HT-29 (cell line): Measurements from ENCODE around the gene ZMYND8. TPM values are rescaled to one million over a fixed set of nuclear protein-coding genes. Genes with fewer than 3 reads are reported as not detected.
"Not testable (repeated sequence)": the region's sequence is repeated elsewhere in the genome, so short reads cannot be mapped to it uniquely, and the experiment has no call there.

Experiments
- DNase-seq: peaks from one replicate; pipeline ENCODE4 v3.0.0-alpha.2; 2015; ENCODE audit warnings: low spot score
- total RNA-seq: library from RNA; depleted of rRNA; stranded (reverse); fragments of >200 nt; shearing (Covaris generic); gene quantifications from 2 replicates; pipeline ENCODE4 v1.2.3, GENCODE V29; 2014

ZMYND8 gene
- total RNA-seq, 1 experiment from 2014 or later = 30.9 TPM

- DNase-seq = no peak
Observed at GRCh38 chr20:47286681-47287080, 69.8 kb downstream of the ZMYND8 start.

- DNase-seq = no peak
Observed at GRCh38 chr20:47285189-47285588, 71.3 kb downstream of the ZMYND8 start.

- no peak for DNase-seq
Observed at GRCh38 chr20:47284373-47284772, 72.1 kb downstream of the ZMYND8 start.

DNA sequence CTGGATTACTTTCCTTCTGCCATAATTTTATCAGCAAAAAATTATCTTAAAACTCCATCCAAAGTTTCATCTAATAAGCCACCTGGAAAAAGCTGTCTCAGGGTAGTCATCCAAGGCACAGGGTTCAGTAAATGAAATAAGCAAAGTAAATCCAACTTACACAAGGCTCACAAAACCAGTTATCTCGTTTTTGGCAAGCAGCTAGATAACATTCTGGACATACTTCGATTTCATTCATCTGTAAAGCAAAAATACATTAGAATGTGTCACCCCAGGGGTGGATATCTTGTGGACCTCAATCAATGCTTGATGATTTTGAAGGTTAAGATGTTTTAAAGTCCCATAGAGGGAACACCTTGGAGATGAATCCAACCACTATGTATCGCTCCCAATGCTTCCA is 73.1 kb downstream of the ZMYND8 start:
- DNase-seq = no peak

DNA sequence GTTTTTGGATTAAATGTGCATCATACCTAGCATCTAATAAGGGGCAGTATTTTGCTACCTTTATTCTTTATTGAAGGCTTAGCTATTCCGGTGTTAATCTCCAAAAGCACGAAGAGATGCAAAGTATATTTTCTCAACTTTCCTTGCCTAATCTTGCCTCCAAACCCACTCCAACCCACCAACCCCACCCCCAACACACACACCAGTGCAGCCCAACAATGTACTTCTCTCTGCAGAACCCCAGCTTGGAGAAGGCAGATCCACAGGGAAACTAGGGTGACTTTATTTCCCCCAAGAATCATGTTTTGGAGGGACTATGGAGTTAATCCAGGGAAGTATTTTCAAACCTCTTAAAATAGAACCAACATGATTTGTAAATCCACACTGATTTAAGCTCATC is 73.6 kb downstream of the ZMYND8 start:
- DNase-seq = no peak

GRCh38 chr20:47281376-47281775 is 75.1 kb downstream of the ZMYND8 start:
- no peak for DNase-seq

- no peak for DNase-seq
Observed at GRCh38 chr20:47280668-47281067, 75.8 kb downstream of the ZMYND8 start.

DNA sequence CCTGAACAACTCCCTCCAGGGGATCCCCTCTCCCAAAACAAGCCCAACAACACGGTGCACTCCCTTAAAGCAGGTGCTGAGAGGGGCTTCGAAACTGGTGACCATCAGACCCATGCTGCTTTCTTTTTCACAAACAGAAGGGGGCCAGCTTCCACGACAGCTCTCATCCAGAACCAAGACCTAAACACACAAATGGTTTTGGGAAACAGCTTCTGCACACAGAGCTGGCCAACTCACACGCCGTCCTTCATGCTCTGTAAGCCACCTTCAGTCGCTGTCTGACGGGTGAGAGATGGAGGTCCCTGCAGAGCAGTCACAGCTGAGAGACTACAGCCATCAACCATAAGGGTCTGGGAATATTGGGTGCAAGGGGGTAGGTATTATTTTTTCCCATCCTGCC is 76.3 kb downstream of the ZMYND8 start:
- DNase-seq = no peak

DNA sequence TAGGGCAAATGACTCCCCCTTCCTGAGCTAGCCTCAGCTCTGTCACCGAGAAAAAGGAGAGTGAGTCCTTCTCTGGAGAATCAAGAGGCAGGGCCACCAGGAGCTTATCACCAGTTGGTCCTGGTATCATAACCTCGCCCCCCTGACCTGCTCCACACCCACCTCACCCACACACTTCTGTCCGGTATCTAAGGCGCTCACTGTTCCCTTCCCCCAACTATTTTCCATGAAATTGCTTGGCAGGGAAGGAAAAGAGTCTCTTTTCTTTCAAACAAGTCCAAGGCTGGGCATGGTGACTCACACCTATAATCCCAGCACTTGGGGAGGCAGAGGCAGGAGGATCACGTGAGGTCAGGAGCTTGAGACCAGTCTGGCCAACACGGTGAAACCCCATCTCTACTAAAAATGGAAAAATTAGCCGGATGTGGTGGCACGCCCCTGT is 77.6 kb downstream of the ZMYND8 start:
- DNase-seq = no peak

GRCh38 chr20:47277535-47277872 is 79.0 kb downstream of the ZMYND8 start:
- DNase-seq = not testable (repeated sequence)

DNA sequence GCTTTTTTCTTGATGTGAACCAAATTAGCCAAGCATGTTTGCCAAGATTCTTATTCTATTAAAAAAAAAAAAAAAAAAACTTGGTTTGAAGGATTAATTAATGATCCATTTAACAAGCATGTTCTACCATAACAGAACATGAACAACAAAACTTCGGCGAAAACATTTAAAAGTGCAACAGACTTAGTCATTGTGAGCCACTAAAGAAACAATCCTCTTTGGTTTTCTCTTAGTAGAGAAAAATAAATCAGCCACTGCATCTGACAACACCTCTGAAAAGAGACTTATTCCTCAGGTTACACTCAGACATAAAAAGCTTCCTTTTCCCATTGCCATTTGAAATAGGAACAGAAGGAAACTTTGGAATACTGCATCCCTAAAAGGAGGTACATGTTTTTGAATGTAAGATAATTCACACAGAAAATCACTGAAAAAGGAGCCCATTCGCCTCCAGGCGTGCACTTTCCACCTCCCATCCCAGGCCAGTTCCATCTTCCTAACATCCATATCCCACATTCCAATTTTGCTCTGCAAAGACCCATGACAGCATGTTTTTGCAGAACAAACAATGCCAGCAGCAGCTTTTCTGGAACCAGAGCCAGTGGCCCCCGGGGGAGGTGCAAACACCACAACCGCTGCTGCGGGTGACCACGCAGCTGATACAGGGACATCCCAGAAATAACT is 79.5 kb downstream of the ZMYND8 start:
- DNase-seq = no peak

GRCh38 chr20:47276251-47276650 is 80.2 kb downstream of the ZMYND8 start:
- DNase-seq = no peak

GRCh38 chr20:47275548-47275947 is 81.0 kb downstream of the ZMYND8 start:
- DNase-seq = no peak

DNA sequence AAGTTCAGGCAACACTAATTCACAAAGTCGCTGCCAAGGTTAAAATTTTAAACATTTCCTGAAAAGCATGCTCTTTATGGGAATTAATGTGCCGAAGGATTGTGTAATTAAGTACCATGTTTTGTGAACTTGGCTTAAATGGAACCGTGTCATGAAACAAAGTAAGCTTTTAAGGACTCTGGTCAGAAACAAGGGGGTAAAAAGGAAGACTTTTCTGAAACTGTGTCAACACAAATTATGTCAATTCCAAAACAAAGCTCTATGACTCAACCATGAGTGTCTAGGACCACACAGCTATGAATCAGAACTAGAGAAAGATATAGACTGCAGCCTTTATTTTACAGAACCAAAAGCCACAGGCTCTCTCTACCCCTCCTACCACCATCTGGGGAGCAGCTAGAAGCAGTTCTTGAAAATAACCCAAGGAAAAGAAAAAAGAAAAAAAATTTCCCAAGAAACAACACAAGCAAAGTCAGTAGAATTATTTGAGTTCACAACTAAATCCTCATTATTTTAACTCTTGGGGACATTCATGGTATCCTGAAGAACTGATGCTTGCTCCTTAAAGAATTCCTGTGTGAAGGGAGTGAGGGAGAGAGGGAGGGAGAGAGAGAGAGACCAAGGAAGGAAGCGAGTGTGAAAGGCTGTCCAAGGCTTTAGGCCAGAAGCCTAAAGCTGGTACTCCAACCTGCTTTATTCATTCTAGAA is 81.9 kb downstream of the ZMYND8 start:
- peak; percentile 45 for DNase-seq

GRCh38 chr20:47273591-47274235 is 82.8 kb downstream of the ZMYND8 start:
- no peak for DNase-seq

DNA sequence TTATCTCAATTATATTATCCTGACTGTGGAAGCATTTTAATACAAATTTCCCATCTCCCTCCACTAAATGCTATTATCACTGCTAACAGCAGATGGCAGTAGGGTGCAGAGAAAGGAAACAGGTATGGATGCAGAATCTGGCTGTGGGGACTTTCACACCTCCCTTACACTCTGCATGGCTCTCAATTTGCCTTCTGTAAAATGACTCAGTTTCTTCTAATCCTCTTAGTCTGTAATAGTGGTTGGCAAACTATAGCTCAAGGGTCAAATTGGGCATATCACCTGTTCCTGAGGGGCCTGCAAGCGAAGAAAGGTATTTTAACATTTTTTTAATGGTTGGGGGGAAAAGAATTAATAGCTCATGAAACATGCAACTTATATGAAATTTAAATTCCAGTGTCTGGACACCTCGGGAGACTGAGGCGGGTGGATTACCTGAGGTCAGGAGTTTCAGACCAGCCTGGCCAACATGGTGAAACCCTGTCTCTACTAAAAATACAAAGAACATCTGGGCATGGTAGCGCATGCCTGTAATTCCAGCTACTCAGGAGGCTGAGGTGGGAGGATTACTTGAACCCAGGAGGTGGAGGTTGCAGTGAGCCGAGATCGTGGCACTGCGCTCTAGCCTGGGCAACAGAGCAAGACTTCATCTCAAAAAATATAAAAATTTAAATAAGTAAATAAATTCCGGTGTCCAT is 83.5 kb downstream of the ZMYND8 start:
- DNase-seq = peak; percentile 93

GRCh38 chr20:47271046-47271615 is 85.4 kb downstream of the ZMYND8 start:
- DNase-seq = no peak

DNA sequence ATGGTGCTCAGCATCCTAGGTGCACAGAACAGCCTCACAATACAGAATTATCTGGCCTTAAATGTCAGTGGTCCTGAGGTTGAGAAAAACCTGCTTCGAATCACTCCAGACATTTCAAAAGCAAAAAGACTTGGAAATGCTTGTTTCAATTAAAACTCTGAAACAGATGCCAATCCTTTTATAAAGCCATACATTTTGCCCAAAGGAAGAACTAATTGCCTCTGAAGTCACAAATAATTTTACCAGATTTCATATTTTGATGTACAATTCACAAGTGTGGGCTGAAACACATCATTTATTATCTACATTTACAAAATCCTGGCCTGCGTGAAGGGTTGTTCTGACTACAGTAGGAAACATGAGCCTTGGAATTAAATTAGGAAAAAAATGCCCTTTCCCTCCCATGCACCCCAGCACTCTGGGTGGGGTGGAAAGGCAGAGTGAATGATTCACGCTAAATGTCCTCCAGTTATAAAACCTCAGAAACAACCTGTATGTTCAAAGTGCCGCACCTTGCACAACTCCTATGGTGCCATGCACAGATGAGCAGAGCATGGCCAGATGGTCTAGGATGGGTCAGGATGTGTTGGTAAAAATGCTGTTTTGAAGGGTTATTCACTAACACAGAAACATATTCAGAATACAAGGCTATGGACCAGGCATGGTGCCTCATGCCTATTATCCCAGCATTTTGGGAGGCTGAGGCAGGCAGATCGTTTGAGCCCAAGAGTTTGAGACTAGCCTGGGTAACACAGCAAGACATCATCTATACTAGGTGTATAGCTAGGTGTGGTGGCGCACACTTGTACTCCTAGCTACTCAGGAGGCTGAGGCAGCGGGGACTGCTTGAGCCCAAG is 87.0 kb downstream of the ZMYND8 start:
- DNase-seq = no peak

DNA sequence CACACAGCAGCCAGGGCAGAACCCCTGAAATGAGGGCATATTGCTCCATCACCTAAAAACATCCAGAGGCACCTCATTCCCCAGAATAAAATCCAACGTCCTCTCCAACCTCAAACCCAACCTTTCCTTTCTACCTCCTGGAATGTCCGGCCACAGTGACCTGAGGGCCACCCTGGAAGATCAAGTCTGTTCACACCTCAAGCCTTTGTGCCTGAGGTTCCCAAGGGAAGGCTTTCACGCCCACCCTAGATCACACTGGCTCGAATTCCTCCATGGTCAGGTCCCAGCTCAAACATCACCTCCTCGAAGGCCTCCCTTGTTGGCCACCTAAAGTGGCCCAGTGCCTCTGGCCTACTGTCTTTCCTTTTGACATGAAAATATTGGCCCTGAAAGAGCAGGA is 88.9 kb downstream of the ZMYND8 start:
- no peak for DNase-seq

GRCh38 chr20:47266847-47267515 is 89.5 kb downstream of the ZMYND8 start:
- no peak for DNase-seq
